Thymus (tissue), 11 donors: Measurements from ENCODE around the gene PLXNB2. TPM values are rescaled to one million over a fixed set of nuclear protein-coding genes. Genes with fewer than 3 reads are reported as not detected.
A peak's percentile ranks its signal among the peaks of the same experiment; 100 is the strongest.

Experiments used
- DNase-seq, 9 donors: peaks; one replicate each; pipeline ENCODE4 v3.0.0-alpha.2; 2013; ENCODE audit warnings: low spot score in 9 of 9, low read depth in 6 of 9, missing footprints in 1 of 9
- H3K27ac ChIP-seq, 2 donors: one replicate each; pipeline ENCODE4 v1.5.1; 2013; ENCODE audit warnings: control low read depth in 1 of 2, low read depth in 1 of 2, low read length in 1 of 2, mild to moderate bottlenecking in 1 of 2, moderate library complexity in 1 of 2
- H3K27me3 ChIP-seq, 2 donors: one replicate each; pipeline ENCODE4 v1.5.1; 2013; ENCODE audit warnings: low read length in 1 of 2; ENCODE audit not compliant: control insufficient read depth in 2 of 2, insufficient read depth in 1 of 2
- H3K36me3 ChIP-seq, 2 donors: one replicate each; pipeline ENCODE4 v1.5.1; 2013; ENCODE audit warnings: low read length in 1 of 2, mild to moderate bottlenecking in 1 of 2, moderate library complexity in 1 of 2; ENCODE audit not compliant: control insufficient read depth in 2 of 2, insufficient read depth in 2 of 2
- H3K4me1 ChIP-seq, 2 donors: one replicate each; pipeline ENCODE4 v1.5.1; 2013; ENCODE audit warnings: low read length in 2 of 2; ENCODE audit not compliant: control insufficient read depth in 2 of 2, insufficient read depth in 2 of 2
- H3K4me3 ChIP-seq, 2 donors: one replicate each; pipeline ENCODE4 v1.5.1; 2013; ENCODE audit warnings: low read length in 2 of 2, control low read depth in 1 of 2, mild to moderate bottlenecking in 1 of 2
- H3K9me3 ChIP-seq, 2 donors: one replicate each; pipeline ENCODE4 v1.5.1; 2013; ENCODE audit warnings: low read length in 1 of 2, mild to moderate bottlenecking in 1 of 2; ENCODE audit not compliant: control insufficient read depth in 2 of 2, insufficient read depth in 1 of 2
- WGBS: extraction: QIAGEN DNeasy Blood & Tissue Kit; methylation state at CpG from one replicate; pipeline ENCODE4 v1.1.7; 2013; 5-methylcytosine and 5-hydroxymethylcytosine counted together
- polyA plus RNA-seq: library from polyadenylated mRNA; stranded (reverse); fragments of 200-250 nt; gene quantifications from one replicate; pipeline ENCODE4 v1.2.3, GENCODE V29; 2013
- total RNA-seq: library from RNA; stranded (reverse); fragments of 120-200 nt; gene quantifications from one replicate; pipeline ENCODE4 v1.2.4, GENCODE V29; 2013
- donor health status: healthy.

The PLXNB2 gene
- total and polyA plus RNA-seq, 2 donors, result 13.1 to 53.2 TPM

- H3K27ac ChIP-seq, result no peak overlapping the region
- DNase-seq, result peak in 2 of 9 donors; percentile 60 to 66
- 62% methylated on average over 25 of the region's 25 CpGs for WGBS
- peaks cover 0 to 4% of the 10 kb centered on the region in 2 donors for H3K27me3 ChIP-seq
- peaks cover 7 to 23% of the 10 kb centered on the region in 2 donors for H3K4me1 ChIP-seq
- H3K9me3 ChIP-seq, result no peaks in the 10 kb centered on the region
- peaks cover 9% of the 10 kb centered on the region in 2 donors for H3K36me3 ChIP-seq
- H3K4me3 ChIP-seq, result no peak overlapping the region
Measured at GRCh38 chr22:50252082-50253045, 55.1 kb downstream of the PLXNB2 start.

- Histone ChIP-seq H3K27ac (peak overlapping the region in 1 of 2 donors; percentile 76), H3K4me3 (peak overlapping the region in 1 of 2 donors; percentile 66)
- WGBS, result 8% methylated on average over 36 of the region's 36 CpGs
Measured at GRCh38 chr22:50251477-50252081, 55.9 kb downstream of the PLXNB2 start.

GRCh38 chr22:50250555-50251476 is 56.6 kb downstream of the PLXNB2 start, which contains the start of gene HDAC10:
TSS of gene HDAC10 (minus strand) at chr22:50251265. CDS start at chr22:50251032, 233 bp downstream.
- Histone ChIP-seq H3K27ac (peak within 1 kb of the TSS; percentile 12 to 76), H3K27me3 (no peaks in the 10 kb centered on the region), H3K36me3 (peaks cover 15 to 18% of the 10 kb centered on the region in 2 donors), H3K4me1 (peaks cover 9 to 25% of the 10 kb centered on the region in 2 donors), H3K9me3 (no peaks in the 10 kb centered on the region), H3K4me3 (peak within 1 kb of the TSS; percentile 63 to 66)
- WGBS, result 2% methylated on average over 81 of the region's 81 CpGs
- peak in 8 of 9 donors; percentile 52 to 89 (median 71) for DNase-seq

More at GRCh38 chr22:50251477-50252081, 55.9 kb downstream of the PLXNB2 start:
- Histone ChIP-seq H3K4me1 (peaks cover 7 to 23% of the 10 kb centered on the region in 2 donors), H3K9me3 (no peaks in the 10 kb centered on the region), H3K27me3 (no peaks in the 10 kb centered on the region), H3K36me3 (peaks cover 10 to 12% of the 10 kb centered on the region in 2 donors)
- peak in 1 of 9 donors; percentile 20 for DNase-seq

- Histone ChIP-seq H3K4me1 (peaks cover 14 to 31% of the 10 kb centered on the region in 2 donors), H3K36me3 (peaks cover 15 to 22% of the 10 kb centered on the region in 2 donors), H3K4me3 (peak overlapping the region; percentile 63 to 66), H3K9me3 (no peaks in the 10 kb centered on the region), H3K27ac (no peak overlapping the region), H3K27me3 (no peaks in the 10 kb centered on the region)
- no peak for DNase-seq
- 93% methylated on average over 11 of the region's 11 CpGs for WGBS
Measured at GRCh38 chr22:50250249-50250554, 57.2 kb downstream of the PLXNB2 start.

- WGBS, result 98% methylated on average over 32 of the region's 32 CpGs
- DNase-seq, result no peak
- no peaks in the 10 kb centered on the region for H3K9me3 ChIP-seq
- no peak overlapping the region for H3K4me3 ChIP-seq
- H3K27ac ChIP-seq, result no peak overlapping the region
- H3K36me3 ChIP-seq, result peaks cover 15 to 22% of the 10 kb centered on the region in 2 donors
- peaks cover 14 to 31% of the 10 kb centered on the region in 2 donors for H3K4me1 ChIP-seq
- no peaks in the 10 kb centered on the region for H3K27me3 ChIP-seq
Measured at GRCh38 chr22:50249341-50250248, 57.9 kb downstream of the PLXNB2 start.

GRCh38 chr22:50248196-50249081 is 59.0 kb downstream of the PLXNB2 start:
- no peak overlapping the region for H3K4me3 ChIP-seq
- DNase-seq, result no peak
- H3K27me3 ChIP-seq, result no peaks in the 10 kb centered on the region
- no peaks in the 10 kb centered on the region for H3K9me3 ChIP-seq
- H3K27ac ChIP-seq, result no peak overlapping the region
- peaks cover 21 to 39% of the 10 kb centered on the region in 2 donors for H3K4me1 ChIP-seq
- WGBS, result 96% methylated on average over 29 of the region's 29 CpGs
- H3K36me3 ChIP-seq, result peaks cover 15 to 22% of the 10 kb centered on the region in 2 donors

GRCh38 chr22:50247748-50248147 is 59.7 kb downstream of the PLXNB2 start:
- peaks cover 22 to 46% of the 10 kb centered on the region in 2 donors for H3K4me1 ChIP-seq
- H3K27ac ChIP-seq, result no peak overlapping the region
- H3K9me3 ChIP-seq, result no peaks in the 10 kb centered on the region
- no peak overlapping the region for H3K4me3 ChIP-seq
- no peaks in the 10 kb centered on the region for H3K27me3 ChIP-seq
- WGBS, result 94% methylated on average over 16 of the region's 16 CpGs
- peaks cover 15 to 22% of the 10 kb centered on the region in 2 donors for H3K36me3 ChIP-seq
- DNase-seq, result peak in 2 of 9 donors; percentile 23 to 49
